ENCODE measurements around the gene PPP4R3A.
"Not testable (repeated sequence)": the region's sequence is repeated elsewhere in the genome, so short reads cannot be mapped to it uniquely, and the experiment has no call there.

DNA sequence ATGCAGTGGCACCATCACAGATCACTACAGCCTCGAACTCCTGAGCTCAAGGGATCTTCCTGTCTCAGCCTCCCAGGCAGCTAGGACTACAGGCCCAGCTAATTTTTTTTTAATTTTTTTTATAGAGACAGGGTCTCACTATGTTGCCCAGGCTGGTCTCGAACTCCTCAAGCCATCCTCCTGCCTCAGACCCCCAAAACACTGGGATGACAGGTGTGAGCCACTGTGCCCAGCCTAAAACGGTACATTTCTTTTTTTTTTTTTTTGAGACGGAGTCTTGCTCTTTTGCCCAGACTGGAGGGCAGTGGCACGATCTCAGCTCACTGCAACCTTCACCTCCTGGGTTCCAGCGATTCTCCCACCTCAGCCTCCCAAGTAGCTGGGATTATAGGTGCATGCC, 100.9 kb downstream of the PPP4R3A start:
- TF ChIP-seq ZNF274 (IDR thresholded peaks at IDR 0.05; ENCODE audit: low read depth, low read length); YY1 (IDR thresholded peaks at IDR 0.05; ENCODE audit: insufficient read depth, insufficient read length); SUZ12 (IDR thresholded peaks at IDR 0.05; ENCODE audit: extremely low read depth, insufficient read depth, insufficient read length): not testable (repeated sequence)

Data from NT2/D1 (cell line).